NCI-H146 treated with DMSO at 0.1 percent for 48 hours (cell line): Measurements from ENCODE around the gene IQGAP3.

Experiments
- DNase-seq: peaks from one replicate; lab custom pipeline; 2025; ENCODE audit not compliant: unreplicated experiment; lab: John Stamatoyannopoulos, UW

Gene IQGAP3

GRCh38 chr1:156485984-156486383 is 86.4 kb downstream of the IQGAP3 start:
- DNase-seq, result no peak

DNA sequence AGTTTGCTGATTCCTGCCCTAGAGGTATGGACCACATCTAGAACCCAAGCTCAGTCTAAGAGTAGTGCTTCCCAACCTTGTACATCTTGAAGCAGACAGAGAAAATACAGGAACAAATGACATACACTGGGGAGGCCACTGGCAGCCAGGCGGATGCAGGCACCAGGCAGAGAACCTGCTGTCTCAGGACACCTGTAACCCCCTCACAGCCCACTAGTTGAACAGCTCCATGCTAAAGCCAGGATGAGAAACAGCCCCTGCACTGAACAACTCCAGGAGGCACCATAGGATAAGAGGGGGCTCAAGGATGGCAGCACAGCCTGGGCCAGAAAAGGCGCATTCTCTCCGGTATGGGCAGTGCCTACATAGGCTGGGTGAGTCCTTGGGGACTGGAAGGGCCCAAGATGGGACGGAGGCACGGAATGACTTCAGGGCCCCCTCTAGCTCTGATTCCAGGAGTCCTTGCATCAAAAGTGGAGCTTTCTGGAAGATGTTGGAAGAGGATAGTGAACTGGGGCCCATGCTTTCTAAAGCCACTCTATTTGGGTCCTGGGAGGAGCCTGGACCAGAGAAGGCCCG is 87.8 kb downstream of the IQGAP3 start:
- DNase-seq, result no peak

GRCh38 chr1:156483397-156483796 is 89.0 kb downstream of the IQGAP3 start:
- DNase-seq, result no peak

DNA sequence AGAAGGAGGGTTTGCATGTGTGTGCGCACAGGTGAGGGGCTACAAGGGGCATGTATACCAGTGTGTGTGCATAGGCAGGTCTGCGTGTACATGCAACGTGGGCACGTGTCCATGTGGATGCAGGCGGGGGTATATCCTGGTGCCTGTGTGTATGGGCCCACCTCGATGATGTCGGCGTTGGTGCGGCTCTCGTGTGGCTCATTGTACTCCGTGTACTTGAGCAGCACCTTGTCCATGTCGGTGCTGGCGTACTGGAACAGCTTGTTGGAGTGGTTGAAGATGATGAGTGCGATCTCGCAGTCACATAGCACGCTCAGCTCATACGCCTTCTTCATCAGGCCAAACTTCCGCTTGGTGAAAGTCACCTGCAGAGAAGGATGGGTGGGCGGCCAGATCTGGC is 90.1 kb downstream of the IQGAP3 start:
- DNase-seq, result no peak

DNA sequence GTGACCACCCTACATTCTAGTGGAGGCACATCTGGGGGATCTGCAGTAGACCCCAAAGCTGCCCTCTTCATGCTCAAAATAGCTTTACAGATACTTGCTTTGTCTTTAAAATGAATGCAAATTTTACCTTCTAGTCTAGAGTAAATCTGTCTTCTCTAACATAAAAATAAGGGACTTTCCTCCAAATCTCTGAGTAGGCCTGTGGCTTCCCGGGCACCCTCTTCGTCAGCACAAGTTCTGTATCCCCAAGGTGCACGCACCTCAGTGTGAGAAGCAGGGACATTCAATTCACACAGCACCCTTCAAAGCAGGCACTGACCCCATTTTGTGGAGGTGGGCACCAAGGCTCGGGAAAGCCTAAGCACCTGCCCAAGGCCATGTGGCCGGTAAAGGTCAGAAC is 90.8 kb downstream of the IQGAP3 start:
- DNase-seq, result no peak

- no peak for DNase-seq
Observed at GRCh38 chr1:156480411-156481192, 91.8 kb downstream of the IQGAP3 start.

- DNase-seq, result no peak
Observed at GRCh38 chr1:156480016-156480370, 92.4 kb downstream of the IQGAP3 start.

GRCh38 chr1:156479093-156480015 is 93.0 kb downstream of the IQGAP3 start:
- DNase-seq, result no peak

GRCh38 chr1:156478250-156478627 is 94.1 kb downstream of the IQGAP3 start:
- no peak for DNase-seq

- DNase-seq, result no peak
Observed at GRCh38 chr1:156477526-156478249, 94.7 kb downstream of the IQGAP3 start.

- DNase-seq, result no peak
Observed at GRCh38 chr1:156476501-156477298, 95.7 kb downstream of the IQGAP3 start.

DNA sequence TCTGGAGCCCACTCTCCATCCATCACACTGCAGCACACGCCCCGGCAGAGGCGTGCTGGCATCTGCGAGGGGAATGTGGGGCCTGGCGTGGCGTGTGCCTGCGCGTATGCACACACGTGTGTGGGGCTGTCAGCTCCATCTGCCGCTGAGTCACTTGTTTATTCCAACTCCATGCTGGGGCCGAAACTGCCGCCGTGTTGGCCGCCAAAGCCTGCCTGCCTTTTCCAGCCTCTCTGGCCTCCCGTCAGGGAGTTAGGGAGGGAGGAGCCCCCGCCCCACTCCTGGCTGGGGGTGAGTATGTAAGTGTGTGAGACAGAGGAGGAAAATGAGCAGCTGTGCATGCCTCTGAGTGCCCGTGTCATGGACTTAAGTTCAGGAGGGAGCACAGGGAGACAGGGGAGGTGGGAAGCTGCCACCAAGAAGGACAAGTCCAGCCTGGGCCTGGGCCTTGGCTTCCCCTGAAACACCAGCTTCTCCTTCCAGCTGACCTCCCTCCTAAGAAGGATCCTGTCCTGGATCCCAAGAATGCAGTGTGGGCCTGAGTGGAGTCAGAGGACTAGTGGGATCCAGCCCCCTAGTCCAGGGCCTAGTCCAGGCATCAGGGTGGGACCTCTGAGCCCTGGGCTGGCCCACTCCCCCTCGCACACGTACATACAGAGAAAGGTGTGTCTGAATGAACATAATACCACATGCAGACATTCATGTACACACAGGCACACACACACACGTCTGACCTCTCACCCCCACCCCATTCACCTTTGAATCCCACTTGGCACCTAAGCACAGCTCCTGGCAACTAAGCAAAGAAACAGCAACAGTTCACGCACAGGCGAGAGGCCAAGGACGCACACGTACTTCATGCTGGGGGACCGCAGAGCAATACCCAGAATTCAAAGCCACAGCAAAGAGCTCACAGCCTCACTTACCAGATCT is 96.5 kb downstream of the IQGAP3 start:
- DNase-seq, result no peak
